ENCODE results near the gene ABCG1.

- no peak for TF ChIP-seq CTCF (IDR thresholded peaks at IDR 0.05)
- no peak for TF ChIP-seq POLR2A (IDR thresholded peaks at IDR 0.05)
These were observed 42.1 kb upstream of the ABCG1 start for GRCh38 chr21:42176859-42177258.
